ENCODE results near the gene SEC61B. TPM values are rescaled to one million over a fixed set of nuclear protein-coding genes. Genes with fewer than 3 reads are reported as not detected.
A peak's percentile ranks its signal among the peaks of the same experiment; 100 is the strongest.

SEC61B gene
- total RNA-seq, 2 experiments from 2014 or later, result 83.4 to 84.2 TPM

- no peaks in the 10 kb centered on the region for H3K9me3 ChIP-seq (ENCODE audit: control insufficient read depth in 1 of 2, insufficient read depth in 1 of 2, low read length in 2 of 2)
- no peak overlapping the region for H3K27ac Mint-ChIP-seq
- H3K4me3 Mint-ChIP-seq, result no peak overlapping the region
These were observed 39.8 kb downstream of the SEC61B start for GRCh38 chr9:99261923-99262322.

GRCh38 chr9:99262949-99263418, 40.9 kb downstream of the SEC61B start:
- no peak for ATAC-seq (ENCODE audit: poor library complexity)
- no peak for DNase-seq
- Mint-ChIP-seq H3K27ac (no peak overlapping the region), H3K4me3 (no peak overlapping the region), H3K9me3 (no peaks in the 10 kb centered on the region), H3K27me3 (no peaks in the 10 kb centered on the region), H3K36me3 (ENCODE audit: low read depth) (no peaks in the 10 kb centered on the region), H3K4me1 (ENCODE audit: low read depth) (peaks cover 21% of the 10 kb centered on the region)
- POLR2A ChIA-PET, result no interaction called here
- no peaks in the 10 kb centered on the region for H3K9me3 ChIP-seq (ENCODE audit: control insufficient read depth in 1 of 2, insufficient read depth in 1 of 2, low read length in 2 of 2)
- TF ChIP-seq, protein P1, sequence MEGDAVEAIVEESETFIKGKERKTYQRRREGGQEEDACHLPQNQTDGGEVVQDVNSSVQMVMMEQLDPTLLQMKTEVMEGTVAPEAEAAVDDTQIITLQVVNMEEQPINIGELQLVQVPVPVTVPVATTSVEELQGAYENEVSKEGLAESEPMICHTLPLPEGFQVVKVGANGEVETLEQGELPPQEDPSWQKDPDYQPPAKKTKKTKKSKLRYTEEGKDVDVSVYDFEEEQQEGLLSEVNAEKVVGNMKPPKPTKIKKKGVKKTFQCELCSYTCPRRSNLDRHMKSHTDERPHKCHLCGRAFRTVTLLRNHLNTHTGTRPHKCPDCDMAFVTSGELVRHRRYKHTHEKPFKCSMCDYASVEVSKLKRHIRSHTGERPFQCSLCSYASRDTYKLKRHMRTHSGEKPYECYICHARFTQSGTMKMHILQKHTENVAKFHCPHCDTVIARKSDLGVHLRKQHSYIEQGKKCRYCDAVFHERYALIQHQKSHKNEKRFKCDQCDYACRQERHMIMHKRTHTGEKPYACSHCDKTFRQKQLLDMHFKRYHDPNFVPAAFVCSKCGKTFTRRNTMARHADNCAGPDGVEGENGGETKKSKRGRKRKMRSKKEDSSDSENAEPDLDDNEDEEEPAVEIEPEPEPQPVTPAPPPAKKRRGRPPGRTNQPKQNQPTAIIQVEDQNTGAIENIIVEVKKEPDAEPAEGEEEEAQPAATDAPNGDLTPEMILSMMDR (IDR thresholded peaks at IDR 0.05), result no peak
- no peak overlapping the region for H3K4me3 ChIP-seq (ENCODE audit: low read length)
- H3K4me1 ChIP-seq (ENCODE audit: insufficient read depth, low read length), result peaks cover 17% of the 10 kb centered on the region
- no peaks in the 10 kb centered on the region for H3K27me3 ChIP-seq (ENCODE audit: control insufficient read depth in 1 of 2, insufficient read depth in 2 of 2, low read length in 2 of 2)
- CTCF ChIA-PET, result interaction anchor here (1.8 kb wide), 1 partner anchor 8 kb away, joined by 4 read pairs; no protein-coding TSS in a partner anchor
- H3K36me3 ChIP-seq (ENCODE audit: insufficient read depth, low read length), result no peaks in the 10 kb centered on the region
- H3K27ac ChIP-seq (ENCODE audit: low read depth in 1 of 2, low read length in 2 of 2), result no peak overlapping the region
- intact Hi-C loops (cut with DNase I, micrococcal nuclease), result loop anchor here in 1 of 2 experiments (10.0 kb wide), 1 partner anchor 762 kb away; no protein-coding TSS in a partner anchor

More at GRCh38 chr9:99261923-99262322, 39.8 kb downstream of the SEC61B start:
- no peak for ATAC-seq (ENCODE audit: poor library complexity)
- H3K4me3 ChIP-seq (ENCODE audit: low read length), result no peak overlapping the region
- TF ChIP-seq, protein P1 (IDR thresholded peaks at IDR 0.05), result no peak
- DNase-seq, result no peak
- Mint-ChIP-seq H3K27me3 (no peaks in the 10 kb centered on the region), H3K4me1 (ENCODE audit: low read depth) (peaks cover 17% of the 10 kb centered on the region), H3K36me3 (ENCODE audit: low read depth) (no peaks in the 10 kb centered on the region), H3K9me3 (no peaks in the 10 kb centered on the region)
- POLR2A ChIA-PET, result no interaction called here
- intact Hi-C loops (cut with DNase I, micrococcal nuclease), result loop anchor here in 1 of 2 experiments (10.0 kb wide), 1 partner anchor 763 kb away; no protein-coding TSS in a partner anchor
- H3K27me3 ChIP-seq (ENCODE audit: control insufficient read depth in 1 of 2, insufficient read depth in 2 of 2, low read length in 2 of 2), result no peaks in the 10 kb centered on the region
- peaks cover 17% of the 10 kb centered on the region for H3K4me1 ChIP-seq (ENCODE audit: insufficient read depth, low read length)
- H3K27ac ChIP-seq (ENCODE audit: low read depth in 1 of 2, low read length in 2 of 2), result no peak overlapping the region
- CTCF ChIA-PET, result interaction anchor here (1.8 kb wide), 1 partner anchor 10 kb away, joined by 4 read pairs; no protein-coding TSS in a partner anchor
- no peaks in the 10 kb centered on the region for H3K36me3 ChIP-seq (ENCODE audit: insufficient read depth, low read length)

DNA sequence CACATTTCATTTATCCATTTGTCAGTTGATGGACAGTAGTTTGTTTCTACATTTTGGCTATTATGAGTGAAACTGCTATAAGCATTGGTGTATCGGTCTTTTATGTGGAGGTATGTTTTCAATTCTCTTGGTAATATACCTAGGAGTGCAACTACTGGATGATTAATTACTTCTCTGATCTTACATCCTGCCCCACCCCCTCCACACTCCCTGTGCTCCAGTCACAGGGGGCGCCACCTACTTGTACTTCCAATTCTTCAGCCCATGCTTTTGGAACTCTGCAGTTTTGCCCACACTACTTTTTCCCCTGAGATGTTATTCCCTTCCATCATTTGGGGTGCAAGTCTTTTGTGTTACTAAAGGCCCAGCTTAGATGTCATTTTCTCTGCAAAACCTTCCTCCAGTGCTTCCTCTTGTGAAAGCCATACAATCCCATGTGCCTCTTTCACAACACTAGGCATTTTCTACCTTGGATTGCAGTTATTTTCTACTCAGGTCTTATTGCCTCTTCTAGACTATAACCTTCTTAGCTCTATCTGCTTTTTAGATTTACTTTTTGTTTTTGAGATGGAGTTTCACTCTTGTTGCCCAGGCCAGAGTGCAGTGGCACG, 42.1 kb downstream of the SEC61B start:
- ATAC-seq (ENCODE audit: poor library complexity) (no peak), DNase-seq (peak in 1 of 14 experiments; percentile 13)
- Mint-ChIP-seq H3K4me3 (no peak overlapping the region), H3K4me1 (ENCODE audit: low read depth) (peaks cover 21% of the 10 kb centered on the region), H3K27me3 (no peaks in the 10 kb centered on the region), H3K9me3 (no peaks in the 10 kb centered on the region), H3K36me3 (ENCODE audit: low read depth) (no peaks in the 10 kb centered on the region), H3K27ac (no peak overlapping the region)
- CTCF ChIA-PET, result no interaction called here
- POLR2A ChIA-PET, result no interaction called here
- intact Hi-C loops (cut with DNase I, micrococcal nuclease), result loop anchor here in 1 of 2 experiments (10.0 kb wide), 1 partner anchor 761 kb away; no protein-coding TSS in a partner anchor
- TF ChIP-seq, protein P1 (IDR thresholded peaks at IDR 0.05), result no peak
- H3K27me3 ChIP-seq (ENCODE audit: control insufficient read depth in 1 of 2, insufficient read depth in 2 of 2, low read length in 2 of 2), result no peaks in the 10 kb centered on the region
- H3K9me3 ChIP-seq (ENCODE audit: control insufficient read depth in 1 of 2, insufficient read depth in 1 of 2, low read length in 2 of 2), result no peaks in the 10 kb centered on the region
- no peaks in the 10 kb centered on the region for H3K36me3 ChIP-seq (ENCODE audit: insufficient read depth, low read length)
- no peak overlapping the region for H3K27ac ChIP-seq (ENCODE audit: low read depth in 1 of 2, low read length in 2 of 2)
- H3K4me3 ChIP-seq (ENCODE audit: low read length), result no peak overlapping the region
- H3K4me1 ChIP-seq (ENCODE audit: insufficient read depth, low read length), result peaks cover 15% of the 10 kb centered on the region

All from CD4-positive, alpha-beta T cell (primary cell).